ENCODE measurements around the gene SRD5A2. TPM values are rescaled to one million over a fixed set of nuclear protein-coding genes. Genes with fewer than 3 reads are reported as not detected.

The SRD5A2 gene
- total and polyA plus RNA-seq, 7 donors, result 0.01 TPM; not detected in 6

GRCh38 chr2:31522786-31523185 is 58.0 kb downstream of the SRD5A2 start:
- no peaks in the 10 kb centered on the region for H3K36me3 ChIP-seq
- WGBS, 2 donors, result 34 to 73% methylated on average over 4 of the region's 4 CpGs
- H3K27me3 ChIP-seq, result peaks cover 0 to 4% (median 0%) of the 10 kb centered on the region in 3 donors
- H3K4me1 ChIP-seq, result no peaks in the 10 kb centered on the region
- intact Hi-C loops (cut with DNase I), result no loop called here
- no peak for DNase-seq
- no peaks in the 10 kb centered on the region for H3K9me3 ChIP-seq
- H3K27ac ChIP-seq, result no peak overlapping the region
- TF ChIP-seq POLR2A (IDR thresholded peaks at IDR 0.05), result no peak
- TF ChIP-seq CTCF (IDR thresholded peaks at IDR 0.05), result no peak
- no peak for TF ChIP-seq EP300 (IDR thresholded peaks at IDR 0.05)
- TF ChIP-seq POLR2AphosphoS5 (IDR thresholded peaks at IDR 0.05), result no peak
- H3K4me3 ChIP-seq, result no peak overlapping the region

GRCh38 chr2:31517442-31518203 is 63.1 kb downstream of the SRD5A2 start:
- TF ChIP-seq EP300 (IDR thresholded peaks at IDR 0.05) (no peak), CTCF (IDR thresholded peaks at IDR 0.05) (no peak), POLR2AphosphoS5 (IDR thresholded peaks at IDR 0.05) (no peak), POLR2A (IDR thresholded peaks at IDR 0.05) (no peak)
- peaks cover 0 to under 1% (median 0%) of the 10 kb centered on the region in 3 donors for H3K27me3 ChIP-seq
- no peak overlapping the region for H3K27ac ChIP-seq
- no peaks in the 10 kb centered on the region for H3K4me1 ChIP-seq
- DNase-seq, result no peak
- intact Hi-C loops (cut with DNase I), result no loop called here
- 85% methylated on average over 7 of the region's 7 CpGs for WGBS, 2 donors
- no peaks in the 10 kb centered on the region for H3K9me3 ChIP-seq
- H3K4me3 ChIP-seq, result no peak overlapping the region
- no peaks in the 10 kb centered on the region for H3K36me3 ChIP-seq

GRCh38 chr2:31515586-31515985 is 65.2 kb downstream of the SRD5A2 start:
- H3K36me3 ChIP-seq, result no peaks in the 10 kb centered on the region
- intact Hi-C loops (cut with DNase I), result no loop called here

GRCh38 chr2:31513553-31513952 is 67.2 kb downstream of the SRD5A2 start:
- Histone ChIP-seq H3K27me3 (no peaks in the 10 kb centered on the region), H3K27ac (no peak overlapping the region), H3K4me1 (no peaks in the 10 kb centered on the region), H3K9me3 (no peaks in the 10 kb centered on the region), H3K4me3 (no peak overlapping the region), H3K36me3 (no peaks in the 10 kb centered on the region)
- WGBS, 2 donors, result 90 to 93% methylated on average over 3 of the region's 3 CpGs
- no peak for TF ChIP-seq POLR2AphosphoS5 (IDR thresholded peaks at IDR 0.05)
- DNase-seq, result no peak
- intact Hi-C loops (cut with DNase I), result no loop called here

More at GRCh38 chr2:31515586-31515985, 65.2 kb downstream of the SRD5A2 start:
- Histone ChIP-seq H3K27ac (no peak overlapping the region), H3K4me3 (no peak overlapping the region), H3K4me1 (no peaks in the 10 kb centered on the region), H3K9me3 (no peaks in the 10 kb centered on the region), H3K27me3 (no peaks in the 10 kb centered on the region)
- DNase-seq, result no peak
- 86% methylated on average over 5 of the region's 5 CpGs for WGBS, 2 donors
- no peak for TF ChIP-seq EP300 (IDR thresholded peaks at IDR 0.05)
- no peak for TF ChIP-seq POLR2A (IDR thresholded peaks at IDR 0.05)
- no peak for TF ChIP-seq POLR2AphosphoS5 (IDR thresholded peaks at IDR 0.05)
- no peak for TF ChIP-seq CTCF (IDR thresholded peaks at IDR 0.05)

GRCh38 chr2:31511376-31511775 is 69.4 kb downstream of the SRD5A2 start:
- no peaks in the 10 kb centered on the region for H3K36me3 ChIP-seq
- peaks cover 0 to 2% (median 0%) of the 10 kb centered on the region in 3 donors for H3K27me3 ChIP-seq
- no peak overlapping the region for H3K27ac ChIP-seq
- no peaks in the 10 kb centered on the region for H3K9me3 ChIP-seq
- DNase-seq, result no peak
- no peak for TF ChIP-seq EP300 (IDR thresholded peaks at IDR 0.05)
- no peak for TF ChIP-seq POLR2A (IDR thresholded peaks at IDR 0.05)
- no peak for TF ChIP-seq CTCF (IDR thresholded peaks at IDR 0.05)
- no peak for TF ChIP-seq POLR2AphosphoS5 (IDR thresholded peaks at IDR 0.05)
- H3K4me3 ChIP-seq, result no peak overlapping the region
- H3K4me1 ChIP-seq, result no peaks in the 10 kb centered on the region
- intact Hi-C loops (cut with DNase I), result no loop called here
